ENCODE measurements around the gene PHIP.

Gene PHIP

DNA sequence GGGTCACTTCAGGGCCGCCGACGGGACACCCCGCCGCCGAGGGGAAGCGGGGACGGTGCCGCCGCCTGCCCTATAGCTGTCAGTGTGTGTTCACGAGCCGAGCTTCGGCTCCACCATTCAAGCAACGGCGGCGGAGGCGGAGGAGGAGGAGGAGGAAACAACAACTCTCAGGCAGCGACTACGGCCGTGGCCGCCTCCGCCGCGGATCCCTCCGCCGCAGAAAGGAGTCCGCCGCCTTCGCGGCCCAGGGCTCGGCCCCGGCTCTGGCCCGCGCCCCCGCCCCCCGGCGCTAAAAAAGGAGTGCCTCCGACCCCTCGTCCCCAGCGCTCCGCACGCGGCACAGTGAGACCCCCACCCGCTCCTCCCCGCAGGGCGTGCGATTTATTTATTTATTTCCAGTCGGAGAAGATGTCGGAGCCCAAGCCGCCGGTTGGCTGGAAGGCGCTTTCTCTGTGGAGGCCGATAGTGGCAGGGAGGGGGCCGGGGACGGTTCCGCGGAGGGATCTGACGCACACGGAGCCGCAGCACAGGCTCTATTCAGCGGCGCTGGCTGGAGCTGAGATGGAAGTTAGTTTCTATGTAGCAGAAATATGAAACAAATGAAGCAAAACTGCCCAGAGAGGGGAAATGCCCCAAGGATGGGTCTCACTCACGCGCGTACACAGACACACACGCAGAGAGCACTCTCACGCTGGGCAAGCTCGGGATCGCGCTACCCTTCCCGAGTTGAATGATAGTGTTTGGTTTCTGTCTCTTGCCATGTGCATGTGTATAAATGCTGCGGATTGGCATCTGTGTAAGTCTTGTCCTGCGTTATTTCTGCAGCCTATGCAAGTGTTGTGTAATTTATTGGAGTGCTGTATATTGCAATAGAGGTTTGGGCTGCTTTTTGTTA is at the start of gene PHIP:
Gene PHIP (minus strand): TSS at position 180 of the 895 bp plus-strand sequence. CDS start 186 bp downstream, outside the sequence.
- TF ChIP-seq CTCF (IDR thresholded peaks at IDR 0.05) = no peak

DNA sequence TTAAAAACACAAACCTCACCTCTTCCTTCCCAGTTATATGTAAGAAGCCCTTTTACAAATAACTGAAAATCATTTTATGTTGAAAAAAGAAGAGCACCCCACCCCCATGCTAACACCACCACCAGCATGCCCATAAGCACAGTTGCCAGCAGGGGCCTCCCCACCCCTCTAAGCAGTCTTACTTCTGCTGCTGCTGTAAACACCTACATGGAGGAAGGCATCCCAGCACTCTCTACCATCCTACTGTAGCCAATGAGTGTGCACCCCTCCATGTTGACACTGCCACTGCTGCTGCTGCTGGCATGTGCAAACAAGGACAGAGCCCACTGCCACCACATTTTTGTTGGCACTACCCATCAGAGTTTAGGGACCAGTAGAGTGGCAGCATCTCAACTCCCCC is 49.6 kb upstream of the PHIP start:
- no peak for TF ChIP-seq CTCF (IDR thresholded peaks at IDR 0.05)

GRCh38 chr6:79119217-79119616 is 41.2 kb upstream of the PHIP start:
- no peak for TF ChIP-seq CTCF (IDR thresholded peaks at IDR 0.05)

GRCh38 chr6:79117752-79118151 is 39.7 kb upstream of the PHIP start:
- TF ChIP-seq CTCF (IDR thresholded peaks at IDR 0.05) = no peak

- no peak for TF ChIP-seq CTCF (IDR thresholded peaks at IDR 0.05)
Observed at GRCh38 chr6:79115553-79116182, 37.6 kb upstream of the PHIP start.

DNA sequence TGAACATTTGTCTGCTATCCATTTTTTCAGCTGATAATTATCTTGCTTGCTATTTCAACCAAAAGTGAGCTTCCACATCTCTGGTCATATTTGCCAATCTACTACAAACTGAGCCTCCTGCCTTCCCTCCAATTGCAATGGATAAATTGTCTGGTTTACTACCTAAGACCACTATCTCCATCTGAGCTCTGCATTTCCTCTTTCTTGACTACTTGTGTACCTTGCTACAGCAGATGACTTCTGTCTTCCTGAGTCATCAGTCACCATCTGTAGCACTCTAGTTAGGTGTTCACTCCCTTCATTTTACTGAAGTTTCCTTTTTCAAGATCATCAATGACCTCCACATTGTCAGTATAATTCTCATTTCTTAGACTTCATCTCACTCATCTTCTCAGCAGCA is 33.5 kb upstream of the PHIP start:
- no peak for TF ChIP-seq CTCF (IDR thresholded peaks at IDR 0.05)

- TF ChIP-seq CTCF (IDR thresholded peaks at IDR 0.05) = no peak
Observed at GRCh38 chr6:79101164-79101563, 23.1 kb upstream of the PHIP start.

Measured in LNCAP (cell line).